ENCODE data around the gene RPL31.

- TF ChIP-seq CTCF (IDR thresholded peaks at IDR 0.05) (no peak), POLR2AphosphoS5 (IDR thresholded peaks at IDR 0.05) (no peak)
Observed at GRCh38 chr2:101037161-101037755, 35.2 kb downstream of the RPL31 start.
